WTC11 (cell line): ENCODE data around the gene CGNL1.

ENCODE experiments used
- AFF4 ChIP-seq: sonication (generic); formaldehyde crosslinking; IDR thresholded peaks from 2 replicates; pipeline ENCODE4 v1.8.1; 2023; ENCODE audit warnings: mild to moderate bottlenecking, missing genetic modification reagents, borderline replicate concordance
- ATF3 ChIP-seq: sonication (generic); formaldehyde crosslinking; conservative IDR thresholded peaks from 2 replicates; pipeline ENCODE4 v1.8.1; 2022; ENCODE audit warnings: mild to moderate bottlenecking, missing genetic modification reagents
- CREB1 ChIP-seq: sonication (generic); formaldehyde crosslinking; IDR thresholded peaks from 2 replicates; pipeline ENCODE4 v1.8.0; 2023; ENCODE audit warnings: mild to moderate bottlenecking, missing genetic modification reagents
- CTCF ChIP-seq: fragments of 200-600 bp; IDR thresholded peaks from 2 replicates; pipeline ENCODE4 v1.8.0; 2022; ENCODE audit warnings: antibody characterized with exemption
- E2F1 ChIP-seq: sonication (generic); formaldehyde crosslinking; IDR thresholded peaks from 2 replicates; pipeline ENCODE4 v1.8.0; 2022; ENCODE audit warnings: mild to moderate bottlenecking, missing genetic modification reagents
- MAX ChIP-seq: sonication (generic); formaldehyde crosslinking; IDR thresholded peaks from 2 replicates; pipeline ENCODE4 v1.8.0; 2022; ENCODE audit warnings: mild to moderate bottlenecking, missing genetic modification reagents
- PREB ChIP-seq: sonication (generic); formaldehyde crosslinking; IDR thresholded peaks from 2 replicates; pipeline ENCODE4 v1.8.1; 2022; ENCODE audit warnings: mild to moderate bottlenecking, missing genetic modification reagents, moderate library complexity, borderline replicate concordance
- ZMAT4 ChIP-seq: fragments of 250-450 bp; sonication (Bioruptor Pico); IDR thresholded peaks from 2 replicates; pipeline ENCODE4 v1.9.0; 2021; ENCODE audit warnings: mild to moderate bottlenecking
- ZNF232 ChIP-seq: sonication (generic); formaldehyde crosslinking; IDR thresholded peaks from 2 replicates; pipeline ENCODE4 v1.8.0; 2022; ENCODE audit warnings: mild to moderate bottlenecking, missing genetic modification reagents
- ZNF281 ChIP-seq: sonication (generic); formaldehyde crosslinking; IDR thresholded peaks from 2 replicates; pipeline ENCODE4 v1.8.0; 2023; ENCODE audit warnings: mild to moderate bottlenecking, missing genetic modification reagents
- ZNF416 ChIP-seq: fragments of 250-450 bp; sonication (Bioruptor Pico); IDR thresholded peaks from 2 replicates; pipeline ENCODE4 v1.9.0; 2021; ENCODE audit warnings: mild to moderate bottlenecking, inconsistent platforms
- ZSCAN18 ChIP-seq: fragments of 250-450 bp; sonication (Bioruptor Pico); IDR thresholded peaks from 2 replicates; pipeline ENCODE4 v2.1.2; 2022; ENCODE audit warnings: mild to moderate bottlenecking, moderate library complexity

GRCh38 chr15:57568299-57568698 is 192.0 kb downstream of the CGNL1 start:
- TF ChIP-seq ZNF281 (CRISPR knock-in tag) (no peak), ZMAT4 (CRISPR knock-in tag) (no peak), CTCF (no peak), ZNF416 (CRISPR knock-in tag) (no peak), ZSCAN18 (CRISPR knock-in tag) (no peak), ZNF232 (CRISPR knock-in tag) (no peak), PREB (CRISPR knock-in tag) (no peak), CREB1 (no peak), MAX (no peak), AFF4 (CRISPR knock-in tag) (no peak), ATF3 (no peak), E2F1 (no peak)
